Thyroid gland (tissue), 4 donors: ENCODE results near the gene PLCD1.

Experiments used
- CTCF ChIP-seq, 6 experiments: fragments of 200-600 bp in 3 of 6; fragments of 450-650 bp in 3 of 6; sonication (generic) in 3 of 6; IDR thresholded peaks; one replicate each; pipeline ENCODE4 v1.5.1; 2016 to 2019; ENCODE audit warnings: antibody characterized with exemption in 6 of 6, mild to moderate bottlenecking in 2 of 6, inconsistent platforms in 1 of 6, moderate library complexity in 1 of 6
- POLR2A ChIP-seq, 2 donors: fragments of 450-650 bp; IDR thresholded peaks; one replicate each; pipeline ENCODE4 v1.6.1; 2017; ENCODE audit warnings: antibody characterized with exemption in 2 of 2, mild to moderate bottlenecking in 2 of 2, moderate library complexity in 1 of 2

GRCh38 chr3:38027466-38028465 lies 1.7 kb downstream of the PLCD1 start:
- TF ChIP-seq CTCF (IDR thresholded peaks at IDR 0.05): no peak
- no peak for TF ChIP-seq POLR2A (IDR thresholded peaks at IDR 0.05)
